ENCODE data around the gene MTPN.

MTPN gene

DNA sequence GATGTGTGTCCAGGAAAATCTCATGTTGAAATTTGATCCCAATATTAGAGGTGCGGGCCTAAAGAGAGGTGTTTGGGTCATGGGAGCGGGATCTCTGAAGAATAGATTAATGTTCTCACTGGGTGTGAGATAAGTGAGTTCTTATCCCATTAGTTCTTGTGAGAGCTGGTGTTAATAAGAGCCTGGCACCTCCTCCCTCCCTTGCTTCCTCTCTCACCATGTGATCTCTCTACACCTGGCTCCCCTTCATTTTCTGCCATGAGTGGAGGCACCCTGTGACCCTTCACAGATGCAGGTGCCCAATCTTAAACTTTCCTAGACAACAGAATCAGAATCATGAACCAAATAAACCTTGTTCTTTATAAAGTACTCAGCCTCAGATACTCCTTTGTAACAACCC lies 19.5 kb downstream of the MTPN start:
- no peak for DNase-seq (ENCODE audit: low read depth, low spot score)

DNA sequence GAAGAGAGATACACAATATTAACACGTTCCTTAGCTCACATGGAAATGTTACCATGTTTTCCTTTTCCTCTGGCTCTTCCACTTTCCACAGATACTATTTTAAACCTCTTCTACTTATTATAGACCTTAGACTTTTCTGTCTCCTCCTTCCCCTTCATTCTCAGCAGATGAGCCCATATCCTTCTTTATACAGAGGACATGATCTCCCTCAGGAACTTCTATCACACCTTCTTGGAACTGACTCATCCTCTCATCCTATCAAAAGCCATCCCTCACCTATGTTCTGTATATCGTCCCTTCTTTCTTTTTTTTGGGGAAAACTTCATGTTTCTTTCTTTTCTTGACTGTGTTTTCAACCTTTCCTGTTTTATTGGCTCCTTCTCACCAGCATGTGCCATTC lies 20.8 kb downstream of the MTPN start:
- DNase-seq (ENCODE audit: low read depth, low spot score) = no peak

DNA sequence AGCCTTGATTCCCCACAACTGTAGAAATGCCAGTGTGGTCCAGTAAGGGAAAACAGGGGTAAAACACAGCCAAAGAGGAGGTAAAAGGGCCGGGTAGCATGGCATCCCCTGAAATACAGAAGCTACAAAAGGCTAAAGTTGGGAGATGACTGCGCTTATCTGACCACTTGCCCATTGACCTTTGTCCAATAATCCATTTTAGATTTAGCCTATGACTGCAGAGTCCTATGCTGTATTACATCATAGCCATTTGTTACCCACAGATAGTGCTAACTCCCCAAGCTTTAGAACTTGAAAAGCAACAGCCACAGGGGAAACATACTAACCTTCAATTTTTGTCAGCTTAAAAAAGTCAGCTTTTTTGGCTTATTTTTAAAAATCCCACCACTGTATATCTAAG lies 26.2 kb downstream of the MTPN start:
- DNase-seq (ENCODE audit: low read depth, low spot score) = no peak

DNA sequence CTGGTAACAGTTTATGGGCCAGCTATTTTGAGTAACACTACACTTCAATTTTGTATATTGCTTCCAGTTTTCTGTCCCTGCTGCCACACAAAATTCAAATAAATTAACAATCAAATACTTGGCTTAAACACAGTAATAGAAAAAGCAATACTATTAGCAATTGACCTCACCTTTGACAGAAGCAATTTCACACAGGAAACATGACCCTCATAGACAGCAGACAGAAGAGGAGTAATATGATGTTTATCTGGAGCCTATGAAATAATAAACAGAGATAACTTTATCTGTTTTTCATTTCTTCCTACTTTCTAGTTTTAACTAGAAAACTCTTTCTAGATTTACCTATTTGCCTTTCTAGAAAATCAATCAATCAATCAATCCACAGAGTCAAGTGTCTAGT lies 26.7 kb downstream of the MTPN start:
- no peak for DNase-seq (ENCODE audit: low read depth, low spot score)

DNA sequence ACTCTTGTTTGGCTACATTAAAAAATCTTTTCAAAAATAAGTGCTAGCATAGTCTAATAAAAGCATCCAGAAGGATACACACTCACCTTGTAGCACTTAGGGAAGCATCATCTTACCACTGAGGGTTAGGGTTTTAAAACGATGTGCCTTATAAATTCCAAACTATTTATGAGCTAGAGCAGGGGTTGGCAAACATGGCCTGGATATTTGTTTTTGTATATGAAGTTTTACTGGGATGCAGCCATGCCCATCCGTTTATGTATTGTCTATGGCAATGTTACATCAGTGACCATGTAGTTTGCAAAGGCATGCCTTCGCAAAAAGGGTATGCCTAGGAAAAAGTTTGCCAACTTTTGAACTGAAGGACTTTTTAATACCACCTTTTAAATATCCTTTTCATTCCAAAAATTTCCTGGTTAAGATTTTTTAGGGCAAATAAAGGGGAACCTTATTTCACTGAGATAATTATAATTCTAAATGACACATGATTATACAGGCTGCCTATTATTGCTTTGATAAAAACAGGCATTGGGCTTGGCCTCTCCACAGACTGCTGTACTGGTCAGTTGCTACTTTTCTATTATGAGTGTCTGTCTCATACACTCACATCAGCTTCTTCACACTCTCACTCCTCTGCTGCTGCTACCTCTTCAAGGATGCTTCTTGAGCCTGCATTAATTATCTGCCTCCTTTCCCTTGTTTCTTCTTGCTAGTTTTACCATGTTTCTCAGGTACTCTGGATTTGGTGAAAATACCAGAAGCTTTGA lies 30.7 kb downstream of the MTPN start:
- no peak for DNase-seq (ENCODE audit: low read depth, low spot score)

DNA sequence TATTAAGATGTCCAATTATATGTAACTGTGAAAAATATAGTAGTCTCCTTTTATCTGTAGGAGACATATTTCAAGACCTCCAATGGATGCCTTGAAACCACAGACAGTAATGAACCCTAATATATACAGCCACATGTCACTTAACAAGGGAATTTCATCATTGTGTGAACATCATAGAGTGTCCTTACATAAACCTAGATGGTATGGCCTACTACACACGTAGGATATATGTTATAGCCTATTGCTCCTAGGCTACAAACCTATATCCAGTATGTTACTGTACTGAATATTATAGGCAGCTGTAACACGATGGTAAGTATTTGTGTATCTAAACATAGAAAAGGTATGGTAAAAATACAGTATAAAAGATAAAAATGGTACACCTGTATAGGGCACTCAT lies 32.4 kb downstream of the MTPN start:
- no peak for DNase-seq (ENCODE audit: low read depth, low spot score)

DNA sequence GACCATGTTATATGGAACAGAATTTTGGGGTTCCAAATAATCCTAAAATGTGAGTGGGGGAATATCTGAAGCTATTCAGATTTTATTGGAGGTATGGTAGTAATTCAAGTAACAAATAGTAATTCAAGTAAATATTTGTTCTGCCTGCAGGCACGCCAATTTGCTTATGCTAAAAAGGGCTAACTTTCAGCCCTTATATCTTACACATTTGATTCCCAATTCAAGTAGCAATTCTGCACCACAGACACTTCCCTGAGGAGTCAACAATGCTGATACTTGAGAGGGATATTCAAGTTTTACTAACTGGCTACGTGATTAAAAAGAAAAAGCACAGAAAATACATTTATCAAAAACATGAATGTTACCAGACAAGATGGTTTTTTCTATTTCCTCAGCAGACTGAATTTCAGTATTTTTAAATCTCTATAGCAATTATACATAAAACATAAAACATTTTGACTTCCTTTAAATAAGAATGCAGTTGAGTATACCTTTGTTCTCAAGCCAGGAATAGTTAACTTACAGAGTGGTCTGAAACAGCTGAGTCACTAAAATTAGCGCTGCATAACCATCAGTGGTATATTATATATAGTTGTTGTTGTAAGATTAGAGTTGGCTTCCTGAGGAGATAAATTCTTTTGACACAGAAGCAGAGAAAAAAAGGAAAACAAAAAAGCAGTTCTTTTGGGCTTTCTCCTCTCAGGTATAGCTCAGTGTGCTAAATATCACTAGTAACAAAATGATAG lies 33.9 kb downstream of the MTPN start:
- DNase-seq (ENCODE audit: low read depth, low spot score) = no peak

DNA sequence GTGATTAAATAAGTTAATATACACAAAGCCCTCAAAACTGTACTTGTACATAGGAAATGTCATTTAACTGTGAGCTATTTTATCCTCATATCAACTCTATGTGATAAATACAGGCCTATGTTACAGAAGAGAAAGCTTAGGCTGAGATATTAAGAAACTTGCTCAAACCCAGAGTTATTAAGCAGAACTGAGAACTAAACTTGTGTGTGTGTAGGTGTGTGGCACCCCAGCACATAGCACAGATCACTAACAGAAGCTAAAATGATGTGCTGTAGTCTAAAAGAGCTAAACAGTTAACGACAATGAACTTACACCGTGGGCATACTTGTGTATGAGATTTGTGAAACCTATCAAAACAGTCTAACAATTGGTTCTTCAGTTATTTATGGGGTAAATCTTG lies 34.5 kb downstream of the MTPN start:
- no peak for DNase-seq (ENCODE audit: low read depth, low spot score)

DNA sequence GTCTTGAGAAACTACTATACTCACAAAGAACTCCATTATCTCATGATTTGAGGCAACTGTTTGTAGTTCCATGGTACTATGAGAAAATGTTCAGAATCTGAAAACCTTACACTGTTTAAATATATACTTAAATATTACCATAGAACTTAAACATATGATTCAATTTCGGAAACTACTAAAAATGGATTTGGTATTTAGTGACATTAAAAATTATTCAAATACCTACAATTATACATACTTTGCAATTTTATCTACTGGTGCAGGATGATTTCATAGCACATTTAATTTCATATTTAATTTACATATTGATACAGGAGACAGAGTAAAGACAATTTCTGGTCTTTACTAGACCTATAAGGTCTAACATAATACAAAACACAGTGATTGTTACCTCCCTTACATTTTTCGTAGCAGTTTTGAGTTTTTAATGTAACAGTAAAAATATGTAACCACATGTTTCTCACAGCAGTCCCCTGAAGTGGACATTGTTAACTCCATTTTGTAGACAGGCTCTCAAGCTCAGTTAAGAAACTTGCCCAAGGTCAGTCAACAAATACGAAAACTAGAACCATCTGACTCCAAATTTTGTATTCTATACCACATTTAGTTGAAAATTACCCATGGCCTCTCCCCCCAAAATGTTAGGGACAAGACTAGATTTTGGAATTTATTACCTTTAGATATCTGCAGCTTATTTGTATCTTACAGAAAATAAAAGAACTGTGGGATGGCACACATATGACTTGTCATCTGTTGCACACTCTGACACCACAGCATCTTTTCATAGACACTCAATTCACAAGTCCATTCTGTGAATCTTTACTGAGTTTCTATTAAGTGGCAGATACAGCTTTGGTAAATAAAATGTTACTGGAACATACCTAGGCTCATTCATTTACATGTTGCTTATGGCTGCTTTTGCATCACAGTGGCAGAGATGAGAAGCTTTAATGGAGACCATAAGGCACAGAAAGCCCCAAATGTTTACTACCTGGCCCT lies 36.8 kb downstream of the MTPN start:
- no peak for DNase-seq (ENCODE audit: low read depth, low spot score)

DNA sequence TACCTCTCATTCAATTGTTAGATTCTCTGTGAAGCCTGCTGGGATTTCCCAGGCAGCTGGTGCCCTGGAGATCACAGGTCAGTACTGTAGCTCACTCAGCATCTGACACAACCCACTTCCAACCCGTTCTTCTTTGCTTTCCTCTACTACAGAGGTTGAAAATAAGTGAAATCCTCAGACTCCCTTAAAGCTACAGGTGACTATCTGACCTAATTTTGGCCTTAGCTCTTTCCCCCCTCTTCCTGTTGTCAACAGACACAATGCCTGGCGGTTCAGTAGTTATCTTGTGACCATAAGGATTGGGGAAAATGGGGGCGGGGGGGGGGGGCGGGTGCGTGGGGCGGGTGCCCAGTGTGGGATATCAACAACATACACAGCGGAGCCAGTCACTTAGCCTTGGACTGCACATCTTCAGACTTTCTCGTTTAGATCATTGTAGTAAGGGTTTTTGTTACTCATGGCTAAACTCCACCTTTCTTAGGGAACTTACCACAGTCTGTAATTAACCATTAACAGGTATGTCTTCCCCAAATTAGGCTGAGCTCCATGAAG lies 37.8 kb downstream of the MTPN start:
- DNase-seq (ENCODE audit: low read depth, low spot score) = no peak

DNA sequence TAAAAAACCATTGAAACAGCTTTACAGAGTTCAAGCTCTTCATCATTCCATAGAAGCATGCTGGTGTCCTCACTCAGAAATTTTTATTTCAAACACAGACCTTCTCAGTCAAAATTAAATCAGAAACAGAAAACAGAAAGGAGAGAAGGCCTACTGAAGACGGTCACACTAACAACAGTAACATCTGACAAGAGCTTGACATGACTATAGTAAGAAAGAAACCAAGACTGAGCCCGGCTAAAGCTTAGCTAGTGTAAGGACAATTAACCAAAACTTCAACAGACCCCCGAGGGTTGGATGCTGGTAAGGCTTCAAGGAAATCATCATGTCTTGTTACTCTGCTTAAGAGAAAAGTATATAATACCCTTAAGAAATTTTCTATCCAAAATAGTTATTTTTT lies 38.6 kb downstream of the MTPN start:
- no peak for DNase-seq (ENCODE audit: low read depth, low spot score)

DNA sequence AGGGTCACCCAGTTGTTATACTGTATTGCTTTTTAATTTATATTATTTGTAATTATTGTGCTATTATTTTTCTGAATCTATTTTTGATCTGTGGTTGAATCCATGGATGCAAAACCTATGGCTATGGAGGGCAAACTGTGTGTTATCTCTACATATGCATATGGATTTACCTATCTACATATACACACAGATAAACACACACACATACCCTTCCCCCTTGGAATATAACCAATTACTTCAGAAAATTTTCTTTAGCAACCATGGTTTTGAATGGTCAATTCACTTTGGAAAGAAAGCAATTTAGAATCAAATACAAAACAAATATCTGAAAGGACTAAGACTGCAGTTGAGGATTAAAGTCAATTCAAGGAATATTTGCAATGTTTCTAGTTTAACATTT lies 39.1 kb downstream of the MTPN start:
- DNase-seq (ENCODE audit: low read depth, low spot score) = no peak

DNA sequence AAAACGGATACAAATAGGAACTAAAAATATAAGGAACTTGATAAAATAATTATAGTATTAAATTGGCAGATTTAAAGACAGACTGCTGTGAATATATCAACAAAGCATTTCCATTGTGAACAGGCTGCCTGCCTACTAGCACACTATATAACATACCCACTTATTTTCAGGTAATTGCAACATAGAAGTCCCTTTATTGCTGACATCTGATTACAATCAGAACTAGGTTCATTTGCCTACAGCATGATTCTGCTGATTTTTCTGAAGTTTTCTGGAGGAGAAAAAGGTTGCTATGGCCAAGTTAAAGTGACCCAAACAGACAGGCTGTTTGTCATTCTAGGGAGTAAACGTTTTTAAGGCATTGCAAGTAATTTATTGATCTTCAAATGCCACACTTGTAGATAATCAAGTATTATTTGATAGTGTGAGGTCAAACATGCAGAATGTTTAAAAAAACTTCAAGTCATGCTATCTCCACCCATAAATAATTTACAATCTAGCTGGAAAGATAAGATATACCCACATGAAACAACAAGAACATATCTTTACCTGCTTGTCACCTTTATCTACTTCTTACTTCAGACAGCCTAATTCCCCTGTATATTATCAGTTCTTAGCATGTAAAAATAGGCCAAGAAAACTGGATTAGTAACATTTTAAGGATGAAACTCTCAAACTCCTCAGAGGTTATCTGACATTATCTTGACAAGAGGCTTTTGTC lies 40.5 kb downstream of the MTPN start:
- no peak for DNase-seq (ENCODE audit: low read depth, low spot score)

DNA sequence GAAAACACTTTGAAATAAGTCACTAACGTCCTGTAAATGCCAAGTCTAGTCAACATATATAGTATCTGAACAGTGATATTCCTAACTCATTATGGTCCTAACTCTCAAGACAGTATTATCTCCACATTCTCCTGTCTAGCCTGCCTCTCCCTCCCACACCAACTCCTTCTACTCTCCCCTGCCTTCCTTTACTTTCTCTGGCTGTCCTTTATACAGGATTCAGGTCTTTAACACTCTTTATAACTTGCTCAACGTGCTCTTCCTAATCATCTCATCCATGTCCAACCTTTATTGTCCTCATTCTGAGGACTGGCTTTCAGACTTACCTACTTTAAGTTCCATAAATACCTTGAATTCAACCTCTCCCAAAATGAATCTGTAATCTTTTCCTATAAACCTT lies 42.5 kb downstream of the MTPN start:
- DNase-seq (ENCODE audit: low read depth, low spot score) = no peak

DNA sequence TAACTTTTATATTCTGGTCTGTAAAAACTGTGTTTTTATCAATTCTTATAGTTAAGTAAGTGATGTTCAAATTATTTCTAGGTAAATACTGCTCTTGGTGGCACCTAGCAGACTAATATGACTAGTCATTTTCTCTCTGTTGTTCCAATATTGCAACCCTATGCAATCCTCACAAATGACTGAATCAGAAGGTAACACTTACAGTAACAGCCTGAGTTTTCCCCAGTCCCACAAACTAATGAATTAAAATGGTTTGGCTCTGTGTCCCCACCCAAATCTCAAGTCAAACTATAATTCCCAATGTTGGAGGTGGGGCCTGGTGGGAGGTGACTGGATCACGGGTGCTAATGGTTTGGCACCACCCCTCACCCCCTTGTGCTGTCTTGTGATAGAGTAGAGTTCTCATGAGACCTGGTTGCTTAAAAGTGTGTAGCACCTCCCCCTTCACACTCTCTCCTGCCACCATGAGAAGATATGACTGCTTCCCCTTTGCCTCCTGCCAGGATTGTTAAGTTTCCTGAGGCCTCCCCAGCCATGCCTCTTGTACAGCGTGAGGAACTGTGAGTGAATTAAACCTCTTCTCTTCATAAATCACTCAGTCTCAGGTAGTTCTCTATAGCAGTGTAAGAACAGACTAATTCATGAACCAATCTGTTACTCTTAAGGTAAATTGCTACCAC lies 43.5 kb downstream of the MTPN start:
- no peak for DNase-seq (ENCODE audit: low read depth, low spot score)

DNA sequence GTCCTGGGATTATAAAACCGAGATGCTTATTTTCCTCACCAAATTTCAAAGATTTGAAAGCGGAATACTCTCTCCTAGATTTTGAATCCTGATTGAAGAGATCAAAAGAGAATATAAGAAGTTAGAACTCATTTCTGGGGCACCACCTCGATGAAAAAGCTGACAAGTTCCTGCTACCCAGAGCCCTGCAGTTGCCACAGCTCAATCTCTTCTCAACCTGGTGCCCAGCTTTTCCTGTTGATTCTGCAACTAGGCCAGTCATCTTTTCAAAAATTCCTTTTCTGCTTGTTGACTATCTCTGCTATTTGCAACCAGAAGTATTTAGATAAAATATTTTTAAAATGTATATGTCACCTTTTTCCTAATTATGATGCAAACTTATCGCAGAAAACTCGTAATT lies 45.0 kb downstream of the MTPN start:
- no peak for DNase-seq (ENCODE audit: low read depth, low spot score)

DNA sequence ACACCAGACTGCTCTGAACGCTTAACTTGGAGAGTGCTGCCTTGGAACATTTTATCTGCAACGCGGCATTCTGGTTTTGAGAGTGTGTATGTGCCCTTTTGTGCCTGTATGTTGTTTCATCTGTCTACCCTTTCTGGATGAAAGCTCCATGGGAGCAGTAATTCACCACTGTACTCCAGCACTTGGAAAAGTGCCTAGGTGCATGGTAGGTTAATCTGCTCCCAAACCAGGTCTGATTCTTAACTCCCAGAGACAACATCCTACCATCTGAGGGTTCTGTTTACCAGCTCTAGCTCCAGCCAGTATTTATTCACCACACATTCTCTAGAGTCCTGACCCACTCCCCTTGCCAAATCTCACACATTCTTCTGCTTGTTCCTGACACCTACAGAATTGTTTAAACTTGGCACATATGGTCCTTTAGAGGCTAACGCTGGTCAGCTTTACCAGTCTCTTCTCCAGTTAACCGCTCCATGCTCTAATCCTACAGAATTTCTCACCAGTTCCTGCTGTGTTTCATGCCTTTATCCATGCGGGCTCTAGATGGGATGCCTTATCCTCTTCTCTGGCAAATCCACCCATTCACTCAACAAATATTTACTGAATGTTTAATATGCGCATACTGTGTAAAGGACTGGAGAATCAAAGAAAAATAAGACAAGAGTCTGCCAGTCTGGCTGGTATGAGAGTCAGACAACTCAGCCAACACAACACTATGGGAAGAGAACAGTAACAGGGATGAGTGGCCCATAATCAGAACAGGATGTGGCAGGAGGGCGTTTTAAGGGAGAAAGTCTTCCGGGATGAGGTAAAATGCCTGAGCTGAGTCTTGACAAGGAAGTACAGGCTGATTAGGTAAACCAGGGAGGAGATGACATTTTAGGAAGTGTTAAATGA lies 46.3 kb downstream of the MTPN start:
- no peak for DNase-seq (ENCODE audit: low read depth, low spot score)

DNA sequence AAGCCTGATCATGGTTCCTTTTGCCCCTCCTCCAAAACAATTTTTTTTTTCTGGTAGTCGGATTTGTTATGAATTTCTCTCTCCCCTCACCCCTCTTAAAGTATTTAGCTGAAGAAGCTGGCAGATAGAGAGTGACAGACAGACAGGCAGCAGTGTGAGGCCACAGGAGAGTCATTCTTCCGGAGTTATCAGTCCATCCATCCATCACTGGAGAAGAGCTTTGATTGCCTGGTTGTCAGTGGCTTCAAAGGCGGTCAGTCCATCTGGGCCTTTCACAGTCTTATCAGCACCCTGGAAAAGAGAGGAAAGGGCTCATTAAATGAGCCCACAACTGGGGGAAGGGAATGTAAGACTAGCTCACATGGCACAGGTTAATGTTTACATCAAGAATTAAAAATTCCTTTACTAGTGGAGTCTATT lies 47.4 kb downstream of the MTPN start:
- DNase-seq (ENCODE audit: low read depth, low spot score) = no peak

DNA sequence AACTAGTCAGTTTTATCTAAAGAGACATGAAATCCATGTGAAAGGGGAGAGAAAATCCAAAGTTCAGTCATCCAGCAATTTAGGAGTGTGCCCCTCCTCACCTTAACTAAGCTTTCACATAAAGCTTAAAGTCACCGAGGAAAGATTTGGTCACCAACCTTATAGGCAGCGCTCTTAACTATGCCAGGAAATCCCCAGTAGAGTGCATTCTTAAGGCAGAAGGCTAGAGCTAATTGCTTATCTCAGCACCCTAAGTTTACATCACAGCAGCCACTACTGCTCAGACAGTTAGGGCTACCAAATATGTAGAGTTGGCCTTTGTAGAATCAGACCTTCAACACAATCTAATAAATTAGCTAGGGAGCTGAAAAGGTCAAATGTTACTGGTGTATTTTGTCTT lies 47.9 kb downstream of the MTPN start:
- no peak for DNase-seq (ENCODE audit: low read depth, low spot score)

DNA sequence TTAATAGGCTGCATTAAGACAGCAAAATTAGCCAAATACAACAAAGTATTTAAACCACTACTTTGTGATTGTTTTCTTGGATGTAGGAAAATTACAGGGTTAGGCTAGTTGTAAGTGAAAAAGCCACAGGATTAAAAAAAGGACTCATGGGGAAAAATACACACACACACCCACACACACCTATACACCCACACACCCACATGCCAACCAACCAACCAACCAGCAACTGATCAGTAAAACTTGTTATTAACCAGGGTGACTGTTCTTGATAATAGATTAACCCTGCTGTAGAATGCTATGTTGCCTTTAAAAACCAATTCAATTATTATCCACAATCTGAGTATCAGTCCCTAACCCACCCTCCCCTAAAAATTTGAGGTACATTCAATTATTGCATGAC lies 49.0 kb downstream of the MTPN start:
- DNase-seq (ENCODE audit: low read depth, low spot score) = no peak

Data from activated naive CD8-positive, alpha-beta T cell treated with anti-CD3 and anti-CD28 coated beads, Interleukin-2, amount 50 U/mL, for 16 hours (primary cell).